Trophoblast cell (in vitro differentiated cells and primary cell): ENCODE measurements around the gene PGS1.

Experiments used
- DNase-seq, 2 donors: peaks; one replicate each; pipeline ENCODE4 v3.0.0-alpha.2; 2016
- H2AFZ ChIP-seq: 2 replicates; pipeline ENCODE4 v1.6.1; 2013; ENCODE audit warnings: low read length, moderate library complexity, mild to moderate bottlenecking; ENCODE audit not compliant: insufficient read depth, poor library complexity
- H2AK5ac ChIP-seq: 2 replicates; pipeline ENCODE4 v1.6.1; 2013; ENCODE audit warnings: mild to moderate bottlenecking, low read length
- H2BK120ac ChIP-seq: 2 replicates; pipeline ENCODE4 v1.6.1; 2013; ENCODE audit warnings: low read length, mild to moderate bottlenecking, moderate library complexity; ENCODE audit not compliant: insufficient read depth, poor library complexity
- H2BK12ac ChIP-seq: 2 replicates; pipeline ENCODE4 v1.6.1; 2013; ENCODE audit warnings: mild to moderate bottlenecking, low read length, moderate library complexity
- H2BK5ac ChIP-seq: 2 replicates; pipeline ENCODE4 v1.6.1; 2013; ENCODE audit warnings: low read length, low read depth, moderate library complexity, mild to moderate bottlenecking; ENCODE audit not compliant: poor library complexity
- H3K14ac ChIP-seq: 2 replicates; pipeline ENCODE4 v1.6.1; 2013; ENCODE audit warnings: mild to moderate bottlenecking, low read length
- H3K18ac ChIP-seq: 2 replicates; pipeline ENCODE4 v1.6.1; 2013; ENCODE audit warnings: mild to moderate bottlenecking, low read length
- H3K23ac ChIP-seq: 2 replicates; pipeline ENCODE4 v1.6.1; 2013; ENCODE audit warnings: low read length
- H3K27ac ChIP-seq: 2 replicates; pipeline ENCODE4 v1.5.1; 2013; ENCODE audit warnings: low read depth, mild to moderate bottlenecking, inconsistent platforms, low read length, moderate library complexity
- H3K27me3 ChIP-seq: 2 replicates; pipeline ENCODE4 v1.6.1; 2013; ENCODE audit warnings: inconsistent platforms, mild to moderate bottlenecking, low read length, moderate library complexity; ENCODE audit not compliant: insufficient read depth
- H3K36me3 ChIP-seq, 2 experiments: 1 replicate in 1 of 2; 2 replicates in 1 of 2; pipeline ENCODE4 v1.6.1; 2013; ENCODE audit warnings: low read length in 2 of 2, mild to moderate bottlenecking in 2 of 2, moderate library complexity in 1 of 2; ENCODE audit not compliant: insufficient read depth in 2 of 2, control insufficient read depth in 1 of 2
- H3K4ac ChIP-seq: 2 replicates; pipeline ENCODE4 v1.6.1; 2013; ENCODE audit warnings: low read depth, mild to moderate bottlenecking, low read length, moderate library complexity
- H3K4me1 ChIP-seq, 2 experiments: 1 replicate in 1 of 2; 2 replicates in 1 of 2; pipeline ENCODE4 v1.6.1; 2013; ENCODE audit warnings: low read length in 2 of 2, mild to moderate bottlenecking in 2 of 2, moderate library complexity in 1 of 2; ENCODE audit not compliant: insufficient read depth in 2 of 2, control insufficient read depth in 1 of 2
- H3K4me2 ChIP-seq: 2 replicates; pipeline ENCODE4 v1.6.1; 2013; ENCODE audit warnings: inconsistent platforms, mild to moderate bottlenecking, low read length, moderate library complexity
- H3K4me3 ChIP-seq: 2 replicates; pipeline ENCODE4 v1.5.1; 2013; ENCODE audit warnings: mild to moderate bottlenecking, low read depth, low read length, inconsistent platforms
- H3K79me1 ChIP-seq: one replicate; pipeline ENCODE4 v1.6.1; 2013; ENCODE audit warnings: low read length
- H3K79me2 ChIP-seq: 2 replicates; pipeline ENCODE4 v1.6.1; 2013; ENCODE audit warnings: low read length, mild to moderate bottlenecking; ENCODE audit not compliant: control insufficient read depth, insufficient read depth, poor library complexity
- H3K9ac ChIP-seq: 2 replicates; pipeline ENCODE4 v1.6.1; 2013; ENCODE audit warnings: mild to moderate bottlenecking, low read length
- H3K9me3 ChIP-seq: 2 replicates; pipeline ENCODE4 v1.6.1; 2013; ENCODE audit warnings: low read depth, mild to moderate bottlenecking, control low read depth, inconsistent platforms, low read length; ENCODE audit not compliant: insufficient read depth
- H4K12ac ChIP-seq: 2 replicates; pipeline ENCODE4 v1.6.1; 2013; ENCODE audit warnings: low read depth, mild to moderate bottlenecking, low read length, moderate library complexity
- H4K8ac ChIP-seq: 2 replicates; pipeline ENCODE4 v1.6.1; 2013; ENCODE audit warnings: low read depth, mild to moderate bottlenecking, low read length, moderate library complexity
- H4K91ac ChIP-seq: one replicate; pipeline ENCODE4 v1.6.1; 2013; ENCODE audit warnings: low read depth, mild to moderate bottlenecking, low read length, moderate library complexity
- WGBS: extraction: QIAGEN DNeasy Blood & Tissue Kit; methylation state at CpG from one replicate; pipeline ENCODE4 v1.1.7; 2013; ENCODE audit warnings: missing lambda C conversion rate; ENCODE audit not compliant: insufficient read length, insufficient coverage; ENCODE audit errors: extremely low coverage; 5-methylcytosine and 5-hydroxymethylcytosine counted together

PGS1 gene

GRCh38 chr17:78460176-78460675, 81.8 kb downstream of the PGS1 start:
- H3K9ac ChIP-seq = no peak overlapping the region
- H3K4me1 ChIP-seq = no peaks in the 10 kb centered on the region
- H3K14ac ChIP-seq = no peak overlapping the region
- H2BK12ac ChIP-seq = no peak overlapping the region
- H3K27ac ChIP-seq = no peak overlapping the region
- H2BK120ac ChIP-seq = no peak overlapping the region
- no peak overlapping the region for H2BK5ac ChIP-seq
- peak overlapping the region; percentile 43 for H3K4me3 ChIP-seq
- H4K91ac ChIP-seq = no peak overlapping the region
- H3K4me2 ChIP-seq = no peak overlapping the region
- no peak overlapping the region for H3K18ac ChIP-seq
- no peak overlapping the region for H3K23ac ChIP-seq
- no peaks in the 10 kb centered on the region for H3K36me3 ChIP-seq
- no peaks in the 10 kb centered on the region for H3K79me1 ChIP-seq
- no peak overlapping the region for H3K4ac ChIP-seq
- DNase-seq = no peak
- H3K79me2 ChIP-seq = no peaks in the 10 kb centered on the region
- no peak overlapping the region for H4K12ac ChIP-seq
- no peak overlapping the region for H4K8ac ChIP-seq
- H2AFZ ChIP-seq = no peak overlapping the region
- H3K27me3 ChIP-seq = no peaks in the 10 kb centered on the region
- no peak overlapping the region for H2AK5ac ChIP-seq
- no CpG with 5 or more reads among the region's 11 CpGs for WGBS
- H3K9me3 ChIP-seq = peaks cover 7% of the 10 kb centered on the region

- Histone ChIP-seq H3K4me2 (no peak overlapping the region), H3K27me3 (no peaks in the 10 kb centered on the region), H4K12ac (no peak overlapping the region), H2AFZ (no peak overlapping the region), H3K79me1 (no peaks in the 10 kb centered on the region), H4K8ac (no peak overlapping the region), H3K18ac (no peak overlapping the region), H2AK5ac (no peak overlapping the region), H3K4me1 (no peaks in the 10 kb centered on the region), H2BK12ac (no peak overlapping the region), H3K79me2 (no peaks in the 10 kb centered on the region), H3K27ac (no peak overlapping the region), H3K4me3 (no peak overlapping the region), H2BK120ac (no peak overlapping the region), H3K36me3 (no peaks in the 10 kb centered on the region), H3K23ac (no peak overlapping the region), H3K9me3 (peaks cover 7% of the 10 kb centered on the region), H2BK5ac (no peak overlapping the region), H4K91ac (no peak overlapping the region), H3K9ac (no peak overlapping the region), H3K4ac (no peak overlapping the region), H3K14ac (no peak overlapping the region)
- WGBS = no CpG with 5 or more reads among the region's 34 CpGs
- DNase-seq = no peak
Measured at GRCh38 chr17:78460951-78461798, 82.7 kb downstream of the PGS1 start.

- H4K12ac ChIP-seq = no peak overlapping the region
- H3K36me3 ChIP-seq = no peaks in the 10 kb centered on the region
- no peak overlapping the region for H3K9ac ChIP-seq
- no peak overlapping the region for H3K23ac ChIP-seq
- H3K4ac ChIP-seq = no peak overlapping the region
- no peak overlapping the region for H2AFZ ChIP-seq
- H3K79me1 ChIP-seq = no peaks in the 10 kb centered on the region
- no peaks in the 10 kb centered on the region for H3K79me2 ChIP-seq
- no peak overlapping the region for H4K8ac ChIP-seq
- H3K14ac ChIP-seq = no peak overlapping the region
- no peak overlapping the region for H2BK12ac ChIP-seq
- H3K9me3 ChIP-seq = peaks cover 7% of the 10 kb centered on the region
- no peak for DNase-seq
- no peak overlapping the region for H2BK120ac ChIP-seq
- no peak overlapping the region for H3K18ac ChIP-seq
- H4K91ac ChIP-seq = no peak overlapping the region
- H3K27ac ChIP-seq = no peak overlapping the region
- H2BK5ac ChIP-seq = no peak overlapping the region
- no peak overlapping the region for H3K4me2 ChIP-seq
- no peak overlapping the region for H2AK5ac ChIP-seq
- H3K27me3 ChIP-seq = no peaks in the 10 kb centered on the region
- WGBS = no CpG with 5 or more reads among the region's 6 CpGs
- no peaks in the 10 kb centered on the region for H3K4me1 ChIP-seq
- no peak overlapping the region for H3K4me3 ChIP-seq
Measured at GRCh38 chr17:78461799-78462053, 83.3 kb downstream of the PGS1 start.

GRCh38 chr17:78462148-78462547, 83.7 kb downstream of the PGS1 start:
- H3K36me3 ChIP-seq = no peaks in the 10 kb centered on the region
- H3K79me1 ChIP-seq = no peaks in the 10 kb centered on the region
- no peaks in the 10 kb centered on the region for H3K4me1 ChIP-seq
- WGBS = no CpG with 5 or more reads among the region's 8 CpGs
- no peak overlapping the region for H2AFZ ChIP-seq
- H3K79me2 ChIP-seq = no peaks in the 10 kb centered on the region
- H3K4me3 ChIP-seq = no peak overlapping the region
- no peak overlapping the region for H4K8ac ChIP-seq
- H3K18ac ChIP-seq = no peak overlapping the region
- peaks cover 7% of the 10 kb centered on the region for H3K9me3 ChIP-seq
- no peak overlapping the region for H3K23ac ChIP-seq
- H3K27ac ChIP-seq = no peak overlapping the region
- H2BK12ac ChIP-seq = no peak overlapping the region
- no peak overlapping the region for H4K91ac ChIP-seq
- no peak overlapping the region for H3K4ac ChIP-seq
- H3K14ac ChIP-seq = no peak overlapping the region
- H2BK5ac ChIP-seq = no peak overlapping the region
- H2AK5ac ChIP-seq = no peak overlapping the region
- H4K12ac ChIP-seq = no peak overlapping the region
- DNase-seq = no peak
- no peak overlapping the region for H3K4me2 ChIP-seq
- no peak overlapping the region for H2BK120ac ChIP-seq
- no peaks in the 10 kb centered on the region for H3K27me3 ChIP-seq
- no peak overlapping the region for H3K9ac ChIP-seq
